Endometrial microvascular endothelial cells (primary cell): ENCODE data around the gene CA6. TPM values are rescaled to one million over a fixed set of nuclear protein-coding genes. Genes with fewer than 3 reads are reported as not detected.
"Not testable (repeated sequence)": the region's sequence is repeated elsewhere in the genome, so short reads cannot be mapped to it uniquely, and the experiment has no call there.

Experiments
- in situ Hi-C: cut with HindIII; loops from 2 replicates; pipeline ENCODE4 v1.10.0; 2017; ENCODE audit warnings: low sequenced_read_pairs, low pct_unique_long_range_greater_than_20kb; ENCODE audit errors: inconsistent ontology term
- total RNA-seq: library from RNA; depleted of rRNA; stranded (reverse); fragments of >200 nt; gene quantifications from one replicate; pipeline ENCODE4 v1.2.3, GENCODE V29; 2015; ENCODE audit errors: inconsistent ontology term

The CA6 gene
- total RNA-seq: not detected

GRCh38 chr1:8945568-8945967, at the start of gene CA6:
Gene CA6 (plus strand): TSS chr1:8945868. CDS start chr1:8945887, 19 bp downstream.
- in situ Hi-C loops: no loop called here

GRCh38 chr1:8896775-8897174, 48.9 kb upstream of the CA6 start:
- in situ Hi-C loops: not testable (repeated sequence)

DNA sequence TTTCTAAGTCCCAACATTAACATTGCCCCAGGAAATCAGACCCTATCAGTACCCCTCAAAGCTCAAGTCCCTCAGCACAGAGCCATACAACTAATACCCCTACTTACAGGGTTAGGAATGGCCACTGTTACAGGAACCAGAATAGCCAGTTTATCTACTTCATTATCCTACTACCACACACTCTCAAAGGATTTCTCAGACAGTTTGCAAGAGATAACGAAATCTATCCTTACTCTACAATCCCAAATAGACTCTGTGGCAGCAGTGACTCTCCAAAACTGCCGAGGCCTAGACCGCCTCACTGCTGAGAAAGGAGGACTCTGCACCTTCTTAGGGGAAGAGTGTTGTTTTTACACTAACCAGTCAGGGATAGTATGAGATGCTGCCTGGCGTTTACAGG, 48.2 kb upstream of the CA6 start:
- in situ Hi-C loops: not testable (repeated sequence)

- in situ Hi-C loops: not testable (repeated sequence)
These were observed 47.2 kb upstream of the CA6 start for GRCh38 chr1:8898418-8898817.

DNA sequence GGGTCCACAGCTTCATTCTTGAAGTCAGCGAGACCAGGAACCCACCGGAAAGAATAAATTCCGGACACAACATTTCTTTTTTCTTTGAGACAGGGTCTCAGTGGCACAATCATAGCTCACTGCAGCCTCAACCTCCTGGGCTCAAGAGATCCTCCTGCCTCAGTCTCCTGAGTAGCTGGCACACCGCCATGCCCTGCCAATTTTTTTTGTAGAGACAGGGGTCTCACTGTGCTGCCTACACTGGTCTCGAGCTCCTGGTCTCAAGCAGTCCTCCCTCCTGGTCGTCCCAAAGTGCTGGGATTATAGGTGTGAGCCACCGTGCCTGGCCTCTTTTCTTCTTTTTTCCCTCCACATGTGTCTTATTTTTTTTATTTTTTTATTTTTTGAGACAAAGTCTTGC, 46.6 kb upstream of the CA6 start:
- in situ Hi-C loops: no loop called here

DNA sequence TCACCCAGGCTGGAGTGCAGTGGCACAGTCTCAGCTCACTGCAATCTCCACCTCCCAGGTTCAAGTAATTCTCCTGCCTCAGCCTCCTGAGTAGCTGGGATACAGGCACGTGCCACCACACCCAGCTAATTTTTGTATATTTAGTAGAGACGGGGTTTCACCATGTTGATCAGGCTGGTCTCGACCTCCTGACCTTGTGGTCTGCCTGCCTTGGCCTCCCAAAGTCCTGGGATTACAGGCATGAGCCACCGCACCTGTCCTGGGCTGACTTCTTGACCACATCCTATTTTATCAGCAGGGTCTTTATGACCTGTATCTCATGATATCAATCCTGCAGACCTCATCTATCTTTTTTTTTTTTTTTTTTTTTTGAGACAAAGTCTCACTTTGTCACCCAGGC, 45.0 kb upstream of the CA6 start:
- in situ Hi-C loops: not testable (repeated sequence)

DNA sequence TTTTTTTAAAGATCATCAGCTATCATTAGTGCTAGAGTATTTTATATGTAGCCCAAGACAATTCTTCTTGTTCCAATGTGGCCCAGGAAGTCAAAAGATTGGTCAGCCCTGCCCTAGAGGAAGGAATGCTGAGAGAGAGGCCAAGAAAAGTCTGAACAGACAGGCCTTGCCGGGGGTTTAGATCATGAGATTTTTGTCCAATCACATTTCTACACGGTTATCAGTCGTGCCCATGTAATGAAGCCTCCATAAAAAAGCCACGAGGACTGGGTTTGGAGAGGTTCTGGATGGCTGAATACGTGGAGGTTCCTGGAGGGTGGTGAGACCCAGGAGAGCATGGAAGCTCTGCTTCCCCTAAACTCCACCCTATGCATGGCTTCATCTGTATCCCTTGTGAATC, 42.9 kb upstream of the CA6 start:
- in situ Hi-C loops: no loop called here

GRCh38 chr1:8903410-8903809, 42.3 kb upstream of the CA6 start:
- in situ Hi-C loops: no loop called here

DNA sequence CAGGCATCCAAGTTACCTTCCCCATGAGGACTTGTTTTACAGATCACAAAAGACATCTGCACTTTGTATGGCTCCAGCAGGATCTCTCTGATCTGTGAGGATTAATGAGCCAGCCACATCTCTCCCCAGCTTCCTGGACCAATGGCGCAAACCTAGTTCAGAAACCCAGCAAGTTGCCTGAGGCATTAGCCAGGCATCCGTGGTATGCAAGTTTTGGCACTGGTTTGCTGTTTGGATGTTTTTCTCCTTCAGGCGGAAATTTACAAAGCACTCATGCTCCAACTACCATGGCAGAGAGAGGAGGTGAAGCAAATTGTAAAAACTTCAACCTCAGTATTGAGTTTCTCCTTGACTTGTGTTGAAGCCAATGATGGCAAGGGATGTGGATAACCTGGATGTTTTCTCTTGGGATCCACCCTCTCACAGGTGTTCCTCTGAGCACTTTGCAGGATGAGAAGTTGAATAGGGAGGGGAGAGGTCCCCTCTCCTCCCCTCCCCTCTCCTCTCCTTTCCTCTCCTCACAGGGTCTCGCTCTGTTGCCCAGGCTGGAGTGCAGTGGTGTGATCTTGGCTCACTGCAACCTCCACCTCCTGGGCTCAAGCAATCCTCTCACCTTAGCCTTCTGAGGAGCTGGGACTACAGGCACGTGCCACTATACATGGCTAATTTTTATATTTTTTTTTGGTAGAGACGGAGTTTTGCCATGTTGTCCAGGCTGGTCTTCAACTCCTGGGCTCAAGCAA, 41.6 kb upstream of the CA6 start:
- in situ Hi-C loops: no loop called here

DNA sequence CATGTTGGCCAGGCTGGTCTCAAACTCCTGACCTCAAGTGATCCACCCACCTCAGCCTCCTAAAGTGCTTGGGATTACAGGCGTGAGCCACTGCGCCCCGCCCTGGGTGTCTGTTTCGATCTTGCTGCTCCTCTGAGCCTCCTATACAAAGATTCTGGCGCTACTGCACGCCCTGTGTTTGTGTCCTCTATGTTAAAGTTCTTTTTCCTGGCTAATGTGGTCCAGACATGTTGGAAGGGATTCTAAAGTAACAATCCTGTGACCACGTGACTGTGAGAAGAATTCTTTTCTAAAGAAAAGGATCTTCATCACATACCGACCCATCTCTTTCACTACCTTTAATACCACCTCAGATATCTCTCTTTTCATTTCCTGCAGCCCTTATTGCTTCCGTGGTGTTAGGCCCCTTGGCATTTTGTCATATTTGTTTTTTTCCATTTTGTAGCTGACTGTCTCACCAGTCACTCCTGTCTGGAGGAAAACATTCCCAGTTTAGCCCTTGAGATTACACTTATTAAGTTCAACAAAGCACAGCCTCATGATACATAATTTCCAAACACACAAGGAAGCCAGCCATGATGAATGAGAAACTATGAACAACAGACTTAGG, 40.0 kb upstream of the CA6 start:
- in situ Hi-C loops: no loop called here

GRCh38 chr1:8908388-8909151, 37.1 kb upstream of the CA6 start:
- in situ Hi-C loops: no loop called here

DNA sequence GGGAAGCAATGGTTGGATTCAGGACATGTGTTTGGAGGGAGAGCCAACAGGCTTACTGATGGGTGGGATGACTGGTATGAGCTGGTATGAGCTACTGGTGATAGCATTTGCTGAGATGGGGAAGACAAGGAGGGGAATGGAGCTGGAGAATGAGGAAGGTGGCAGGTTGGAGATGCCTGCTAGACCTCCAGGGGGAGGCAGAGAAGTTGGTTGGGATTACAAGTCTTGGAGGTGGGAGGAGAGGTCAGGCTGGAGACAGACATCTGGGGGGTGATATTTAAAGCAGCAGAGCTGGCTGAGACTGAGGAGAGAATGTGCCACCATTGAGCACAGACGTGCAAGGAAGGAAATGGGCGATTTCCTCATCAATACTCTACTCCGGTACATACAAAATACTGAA, 35.3 kb upstream of the CA6 start:
- in situ Hi-C loops: no loop called here

DNA sequence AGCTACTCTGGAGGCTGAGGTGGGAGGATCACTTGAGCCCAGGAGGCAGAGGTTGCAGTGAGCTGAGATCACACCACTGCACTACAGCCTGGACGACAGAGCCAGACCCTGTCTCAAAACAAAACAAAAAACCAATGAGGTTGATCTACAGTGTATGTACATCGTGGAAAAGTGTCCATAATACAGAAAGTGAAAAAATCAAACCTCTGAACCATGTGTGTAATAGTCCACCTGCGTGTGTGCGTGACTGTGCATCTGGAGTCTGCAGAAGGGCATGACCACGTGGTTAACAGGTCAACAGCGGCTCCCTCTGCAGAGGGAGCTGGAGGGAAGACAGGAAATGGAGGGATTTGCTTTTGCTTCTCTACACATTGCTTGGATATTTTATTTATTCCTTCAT, 34.8 kb upstream of the CA6 start:
- in situ Hi-C loops: no loop called here

DNA sequence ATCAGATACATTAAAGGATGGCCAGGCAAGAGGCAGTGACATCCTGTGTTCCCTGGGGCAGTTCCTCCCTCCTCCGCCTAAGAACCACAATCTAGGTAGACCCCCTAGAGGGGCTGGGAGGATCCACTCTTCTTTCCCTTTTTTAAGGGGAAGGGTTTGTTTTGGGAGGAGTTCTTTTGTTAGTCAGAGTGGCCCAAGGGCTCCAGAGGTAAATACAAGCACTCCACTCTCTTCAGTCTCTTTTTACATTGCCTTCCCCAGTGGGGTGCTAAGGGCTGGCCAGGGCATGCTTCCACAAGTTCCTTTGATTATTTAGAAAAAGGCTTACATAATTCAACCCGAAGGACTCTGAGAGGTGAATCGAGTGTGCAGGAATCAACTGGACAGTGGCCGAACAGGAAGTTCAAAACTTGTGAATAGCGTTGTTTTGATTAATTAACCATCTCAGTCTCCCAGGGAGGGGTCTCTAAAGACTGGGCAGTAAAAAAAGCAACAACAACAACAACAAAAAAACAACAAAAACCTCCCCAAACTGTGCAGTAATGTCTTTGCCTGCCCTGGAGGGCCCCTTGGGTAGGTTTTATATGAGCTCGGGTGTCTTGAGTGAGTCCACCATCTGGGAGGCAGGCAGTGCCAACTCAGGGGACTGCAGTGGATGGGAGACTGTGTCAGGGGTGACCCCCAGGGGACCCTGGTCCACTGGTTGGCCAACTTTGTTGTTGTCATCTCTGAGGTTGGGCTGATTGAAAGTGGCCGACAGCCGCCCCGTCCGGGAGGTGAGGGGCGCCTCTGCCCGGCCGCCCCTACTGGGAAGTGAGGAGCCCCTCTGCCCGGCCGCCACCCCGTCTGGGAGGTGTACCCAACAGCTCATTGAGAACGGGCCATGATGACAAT, 34.0 kb upstream of the CA6 start:
- in situ Hi-C loops: no loop called here

DNA sequence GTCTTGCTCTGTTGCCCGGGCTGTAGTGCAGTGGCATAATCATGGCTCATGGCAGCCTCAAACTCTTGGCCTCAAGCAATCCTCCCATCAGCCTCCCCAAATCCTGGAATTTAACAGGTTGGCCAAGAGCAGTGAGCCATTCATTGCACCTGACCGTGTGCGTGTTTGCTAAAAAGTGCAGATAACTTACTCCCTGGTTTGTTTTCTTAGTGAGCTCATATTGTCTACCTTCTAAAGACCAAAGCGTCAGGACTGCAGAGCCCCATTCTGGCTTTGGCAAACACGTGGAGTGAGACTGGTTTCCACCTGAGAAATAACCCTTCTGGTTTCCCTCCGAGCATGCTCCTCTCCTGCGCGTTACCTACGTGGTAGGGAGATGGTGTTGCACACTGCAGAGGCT, 32.2 kb upstream of the CA6 start:
- in situ Hi-C loops: no loop called here

DNA sequence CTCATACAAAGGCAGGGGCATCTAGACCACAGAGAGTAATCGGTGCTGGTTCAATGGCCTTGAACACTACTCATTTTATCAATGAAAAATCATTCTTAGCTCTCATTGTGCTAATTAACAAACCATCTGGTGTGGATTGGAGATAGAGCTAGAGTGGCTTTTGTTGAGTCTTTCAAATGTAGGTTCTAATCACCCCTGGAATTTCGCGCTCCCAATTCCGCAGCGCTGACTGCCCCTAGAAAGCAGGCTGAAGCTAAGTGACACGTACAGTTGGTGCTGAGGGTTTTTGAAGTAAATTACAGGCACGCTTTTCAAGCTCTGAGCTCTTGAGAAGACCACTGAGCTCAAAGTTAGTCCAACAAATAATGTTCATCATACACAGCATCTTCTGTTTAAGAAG, 31.2 kb upstream of the CA6 start:
- in situ Hi-C loops: no loop called here

DNA sequence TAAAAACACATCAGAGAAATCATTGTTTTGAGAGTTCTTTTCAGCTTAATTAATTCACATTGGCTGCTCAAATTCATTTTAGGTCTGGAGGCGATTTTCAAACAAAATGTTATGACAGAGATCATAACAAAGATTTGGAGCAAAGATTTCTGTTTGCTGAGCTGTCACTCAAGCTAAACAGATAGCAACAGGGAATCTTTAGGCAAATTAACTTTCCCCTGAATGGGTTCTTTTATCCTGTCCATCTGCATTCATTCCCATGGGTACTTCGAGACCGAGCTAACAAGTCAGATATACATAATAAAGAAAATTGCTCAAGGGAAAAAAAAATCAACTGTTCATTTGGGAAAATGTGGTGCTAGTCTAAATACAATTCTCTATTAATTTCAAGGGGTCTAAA, 30.2 kb upstream of the CA6 start:
- in situ Hi-C loops: no loop called here

DNA sequence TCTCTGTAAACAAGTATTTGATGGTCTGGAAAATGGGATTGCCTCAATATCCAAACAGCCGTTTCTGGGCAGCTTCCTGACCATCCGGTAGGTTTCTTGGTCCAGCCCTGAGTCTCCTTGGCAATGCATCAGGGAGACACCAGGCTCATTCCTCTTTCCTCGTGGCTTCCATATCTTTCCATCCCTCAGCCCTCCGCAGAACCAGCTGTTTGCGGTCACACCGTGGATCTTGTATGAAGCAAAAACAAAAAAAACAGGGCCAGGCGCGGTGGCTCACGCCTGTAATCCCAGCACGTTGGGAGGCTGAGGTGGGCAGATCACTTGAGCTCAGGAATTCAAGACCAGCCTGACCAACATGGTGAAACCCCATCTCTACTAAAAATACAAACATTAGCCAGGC, 28.1 kb upstream of the CA6 start:
- in situ Hi-C loops: not testable (repeated sequence)

- in situ Hi-C loops: no loop called here
These were observed 22.7 kb upstream of the CA6 start for GRCh38 chr1:8922962-8923361.
